ENCODE results near the gene CSF3R. TPM values are rescaled to one million over a fixed set of nuclear protein-coding genes. Genes with fewer than 3 reads are reported as not detected.

Gene CSF3R
- polyA plus RNA-seq, 1 experiment, result not detected

DNA sequence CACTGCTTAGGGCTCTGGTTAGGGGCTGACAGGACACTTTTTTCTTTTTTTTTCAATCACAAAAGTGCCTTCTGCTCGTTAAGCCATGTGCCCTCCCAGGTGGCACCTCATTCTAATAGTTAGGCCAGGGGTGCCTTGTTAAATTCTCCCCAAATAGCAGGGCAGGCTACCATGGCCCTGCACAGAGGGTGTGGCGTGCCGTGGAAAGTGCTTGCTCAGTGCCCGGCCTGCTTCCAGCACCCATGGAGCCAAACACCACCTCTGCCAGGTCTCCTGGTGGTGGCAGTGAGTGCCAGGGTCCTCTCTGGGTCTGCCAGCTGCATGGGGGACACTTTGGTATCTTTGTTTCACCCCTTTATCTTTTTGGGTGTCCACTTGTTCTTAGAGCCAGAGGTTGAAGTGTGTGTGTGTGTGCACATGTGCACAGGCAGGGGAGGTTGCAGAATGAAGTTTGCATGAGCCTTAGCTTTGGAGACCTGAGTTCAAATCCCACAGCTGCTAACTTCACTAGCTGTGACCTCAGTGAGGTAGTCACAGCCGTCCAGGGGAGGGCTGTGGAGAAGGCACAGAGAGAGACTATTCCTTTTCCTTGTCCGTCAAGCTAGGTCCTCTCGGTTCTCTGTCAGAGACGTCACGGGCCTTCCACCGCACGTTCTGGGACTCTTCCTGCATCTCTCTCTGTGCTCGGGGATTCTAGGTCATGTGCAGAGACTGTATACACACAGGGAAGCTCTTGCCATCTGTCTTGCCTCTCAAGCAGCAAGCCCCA lies 39.9 kb upstream of the CSF3R start:
- ChIA-PET POLR2A (no interaction called here), CTCF (interaction anchor here (1.0 kb wide), 1 partner anchor 7 kb away, joined by 3 read pairs; no protein-coding TSS in a partner anchor)
- TF ChIP-seq, protein P1, sequence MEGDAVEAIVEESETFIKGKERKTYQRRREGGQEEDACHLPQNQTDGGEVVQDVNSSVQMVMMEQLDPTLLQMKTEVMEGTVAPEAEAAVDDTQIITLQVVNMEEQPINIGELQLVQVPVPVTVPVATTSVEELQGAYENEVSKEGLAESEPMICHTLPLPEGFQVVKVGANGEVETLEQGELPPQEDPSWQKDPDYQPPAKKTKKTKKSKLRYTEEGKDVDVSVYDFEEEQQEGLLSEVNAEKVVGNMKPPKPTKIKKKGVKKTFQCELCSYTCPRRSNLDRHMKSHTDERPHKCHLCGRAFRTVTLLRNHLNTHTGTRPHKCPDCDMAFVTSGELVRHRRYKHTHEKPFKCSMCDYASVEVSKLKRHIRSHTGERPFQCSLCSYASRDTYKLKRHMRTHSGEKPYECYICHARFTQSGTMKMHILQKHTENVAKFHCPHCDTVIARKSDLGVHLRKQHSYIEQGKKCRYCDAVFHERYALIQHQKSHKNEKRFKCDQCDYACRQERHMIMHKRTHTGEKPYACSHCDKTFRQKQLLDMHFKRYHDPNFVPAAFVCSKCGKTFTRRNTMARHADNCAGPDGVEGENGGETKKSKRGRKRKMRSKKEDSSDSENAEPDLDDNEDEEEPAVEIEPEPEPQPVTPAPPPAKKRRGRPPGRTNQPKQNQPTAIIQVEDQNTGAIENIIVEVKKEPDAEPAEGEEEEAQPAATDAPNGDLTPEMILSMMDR (IDR thresholded peaks at IDR 0.05; ENCODE audit: insufficient read depth, low read depth, low read length), result no peak
- no peaks in the 10 kb centered on the region for H3K36me3 ChIP-seq (ENCODE audit: control insufficient read depth, insufficient read depth, low read length)
- no peaks in the 10 kb centered on the region; the same call in 1 of the 2 replicates for H3K27me3 ChIP-seq (ENCODE audit: control insufficient read depth, insufficient read depth, low read length)
- no peak overlapping the region for H3K4me3 ChIP-seq (ENCODE audit: low read depth, low read length)
- DNase-seq (ENCODE audit: low read depth), result no peak

DNA sequence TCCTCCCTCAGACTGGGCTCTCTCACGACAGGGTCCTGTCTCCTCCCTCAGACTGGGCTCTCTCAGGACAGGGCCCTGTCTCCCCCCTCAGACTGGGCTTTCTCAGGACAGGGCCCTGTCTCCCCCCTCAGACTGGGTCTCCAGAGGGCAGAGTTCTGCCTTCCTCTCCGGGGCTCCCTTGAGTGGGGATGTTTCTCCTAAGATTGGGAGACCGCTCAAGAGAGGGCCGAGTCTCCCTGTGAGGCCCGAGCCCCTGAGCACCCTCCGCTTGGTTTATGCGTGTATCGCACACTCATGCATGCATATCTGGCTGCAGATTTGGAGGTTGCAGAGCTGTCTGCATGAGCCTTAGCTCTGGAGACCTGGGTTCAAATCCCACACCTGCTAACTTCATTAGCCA lies 39.3 kb upstream of the CSF3R start:
- no peaks in the 10 kb centered on the region; the same call in 1 of the 2 replicates for H3K27me3 ChIP-seq (ENCODE audit: control insufficient read depth, insufficient read depth, low read length)
- H3K36me3 ChIP-seq (ENCODE audit: control insufficient read depth, insufficient read depth, low read length), result no peaks in the 10 kb centered on the region
- ChIA-PET CTCF (no interaction called here), POLR2A (no interaction called here)
- no peak for DNase-seq (ENCODE audit: low read depth)
- no peak overlapping the region for H3K4me3 ChIP-seq (ENCODE audit: low read depth, low read length)
- TF ChIP-seq, protein P1 (IDR thresholded peaks at IDR 0.05; ENCODE audit: insufficient read depth, low read depth, low read length), result no peak

DNA sequence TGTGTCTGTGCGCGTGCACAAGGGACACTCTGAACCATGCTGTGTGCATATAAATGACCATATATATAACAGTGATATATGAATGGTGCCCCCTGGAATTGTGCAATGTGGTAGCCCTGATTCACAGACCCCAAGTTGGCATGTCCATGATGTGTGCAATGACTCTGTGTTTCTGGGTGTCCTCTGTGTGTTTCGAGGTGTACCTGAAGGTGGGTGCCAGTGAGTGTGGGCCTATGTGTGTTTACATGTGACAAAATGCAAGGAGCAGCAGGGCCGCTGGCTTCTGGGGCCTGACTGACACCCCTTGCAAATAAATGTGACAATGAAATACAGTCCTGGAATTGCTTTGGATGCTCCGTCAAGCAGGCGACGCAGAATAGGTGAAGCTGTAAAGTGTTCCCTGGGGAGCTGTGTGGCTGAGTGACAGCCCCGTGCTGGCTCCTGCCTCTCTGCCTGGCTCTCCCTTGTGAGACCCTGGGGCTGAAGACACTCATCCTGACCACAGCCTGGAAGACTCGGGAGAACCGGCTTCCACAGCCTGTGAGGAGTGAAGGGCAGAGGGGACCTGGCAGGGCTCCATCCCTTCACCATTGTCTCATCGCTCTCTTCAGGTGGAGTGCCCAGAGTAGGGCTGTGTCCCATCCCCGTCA lies 38.2 kb upstream of the CSF3R start:
- TF ChIP-seq, protein P1 (IDR thresholded peaks at IDR 0.05; ENCODE audit: insufficient read depth, low read depth, low read length), result no peak
- no peak for DNase-seq (ENCODE audit: low read depth)
- no peak overlapping the region for H3K4me3 ChIP-seq (ENCODE audit: low read depth, low read length)
- POLR2A ChIA-PET, result no interaction called here
- H3K36me3 ChIP-seq (ENCODE audit: control insufficient read depth, insufficient read depth, low read length), result no peaks in the 10 kb centered on the region
- CTCF ChIA-PET, result no interaction called here
- H3K27me3 ChIP-seq (ENCODE audit: control insufficient read depth, insufficient read depth, low read length), result no peaks in the 10 kb centered on the region; the same call in 1 of the 2 replicates

DNA sequence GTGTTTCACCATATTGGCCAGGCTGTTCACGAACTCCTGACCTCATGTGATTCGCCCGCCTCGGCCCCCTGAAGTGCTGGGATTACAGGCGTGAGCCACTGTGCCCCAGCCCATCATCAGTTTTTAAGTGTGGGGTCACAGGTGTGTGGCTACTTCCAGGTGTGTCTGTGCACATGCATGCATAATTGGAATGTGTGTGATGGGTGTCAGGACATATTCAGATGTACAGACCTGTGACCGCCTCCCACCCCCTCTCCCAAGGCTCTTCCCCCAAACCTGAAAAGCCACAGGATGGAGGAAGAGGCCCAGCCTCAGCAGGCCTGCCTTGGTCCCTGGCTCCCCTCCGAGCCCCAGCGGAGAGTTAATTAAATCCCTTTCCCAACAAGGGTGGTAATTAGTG lies 37.3 kb upstream of the CSF3R start:
- DNase-seq (ENCODE audit: low read depth), result no peak
- TF ChIP-seq, protein P1 (IDR thresholded peaks at IDR 0.05; ENCODE audit: insufficient read depth, low read depth, low read length), result no peak
- ChIA-PET POLR2A (no interaction called here), CTCF (no interaction called here)
- Histone ChIP-seq H3K4me3 (ENCODE audit: low read depth, low read length) (no peak overlapping the region), H3K36me3 (ENCODE audit: control insufficient read depth, insufficient read depth, low read length) (no peaks in the 10 kb centered on the region), H3K27me3 (ENCODE audit: control insufficient read depth, insufficient read depth, low read length) (no peaks in the 10 kb centered on the region; the same call in 1 of the 2 replicates)

DNA sequence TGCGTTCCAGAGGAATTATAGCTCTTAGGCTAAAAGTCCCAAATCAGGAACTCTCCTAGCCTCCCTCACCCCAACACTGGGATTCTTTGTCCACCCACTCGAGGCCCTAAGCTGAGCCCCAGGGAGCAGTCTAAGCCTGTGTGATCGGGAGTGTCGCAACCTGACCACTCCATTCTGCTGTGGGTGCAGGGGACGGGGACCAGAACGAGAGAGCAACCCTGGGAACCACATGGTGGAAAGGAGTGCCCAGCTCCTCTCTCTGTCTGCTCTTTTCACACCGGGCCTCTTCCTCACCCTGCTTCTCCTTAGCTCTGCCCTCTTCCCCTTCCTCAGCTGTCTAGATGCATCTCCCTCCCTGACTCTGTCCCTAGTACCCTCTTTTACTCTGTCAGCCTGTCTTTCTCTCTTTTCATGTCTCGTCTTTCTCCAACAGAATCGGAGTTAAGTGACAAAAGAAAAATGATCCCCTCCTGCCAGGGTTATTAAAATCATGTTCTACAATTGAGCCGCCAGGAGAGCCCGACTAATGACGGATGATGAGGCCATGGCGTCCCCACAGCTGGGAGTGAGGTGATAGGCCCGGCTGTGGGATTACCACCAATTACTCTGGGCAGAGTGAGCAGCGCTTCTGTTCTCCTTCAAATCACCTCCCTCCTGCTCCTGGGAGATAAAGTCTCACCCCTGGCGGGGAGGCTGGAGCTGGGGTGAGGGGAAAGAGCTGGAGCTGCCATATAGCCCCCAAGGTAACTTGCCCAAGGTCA lies 34.5 kb upstream of the CSF3R start:
- ChIA-PET CTCF (interaction anchor here (0.6 to 2.8 kb wide), 23 partner anchors 11 to 1165 kb away, joined by 3 to 36 read pairs (median 5); partner anchors contain the start of gene CSF3R), POLR2A (no interaction called here)
- H3K4me3 ChIP-seq (ENCODE audit: low read depth, low read length), result no peak overlapping the region
- TF ChIP-seq, protein P1 (IDR thresholded peaks at IDR 0.05; ENCODE audit: insufficient read depth, low read depth, low read length), result no peak
- no peaks in the 10 kb centered on the region for H3K36me3 ChIP-seq (ENCODE audit: control insufficient read depth, insufficient read depth, low read length)
- H3K27me3 ChIP-seq (ENCODE audit: control insufficient read depth, insufficient read depth, low read length), result no peaks in the 10 kb centered on the region; the same call in 1 of the 2 replicates
- DNase-seq (ENCODE audit: low read depth), result no peak

Measured in BJ (cell line).